Stimulated activated CD8-positive, alpha-beta memory T cell treated with anti-CD3 and anti-CD28 coated beads, Interleukin-7, amount 100 ng/mL, for 1 hour (primary cell): ENCODE data around the gene CHST8.
"Not testable (repeated sequence)": the region's sequence is repeated elsewhere in the genome, so short reads cannot be mapped to it uniquely, and the experiment has no call there.

Experiments used
- DNase-seq, 2 donors: peaks; one replicate each; pipeline ENCODE4 v3.0.0-alpha.2; 2020; ENCODE audit warnings: low read depth in 2 of 2

The CHST8 gene, protein sequence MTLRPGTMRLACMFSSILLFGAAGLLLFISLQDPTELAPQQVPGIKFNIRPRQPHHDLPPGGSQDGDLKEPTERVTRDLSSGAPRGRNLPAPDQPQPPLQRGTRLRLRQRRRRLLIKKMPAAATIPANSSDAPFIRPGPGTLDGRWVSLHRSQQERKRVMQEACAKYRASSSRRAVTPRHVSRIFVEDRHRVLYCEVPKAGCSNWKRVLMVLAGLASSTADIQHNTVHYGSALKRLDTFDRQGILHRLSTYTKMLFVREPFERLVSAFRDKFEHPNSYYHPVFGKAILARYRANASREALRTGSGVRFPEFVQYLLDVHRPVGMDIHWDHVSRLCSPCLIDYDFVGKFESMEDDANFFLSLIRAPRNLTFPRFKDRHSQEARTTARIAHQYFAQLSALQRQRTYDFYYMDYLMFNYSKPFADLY

GRCh38 chr19:33621811-33622504 lies at the start of gene CHST8:
Gene CHST8 (plus strand): TSS chr19:33621953. CDS start chr19:33689262, 67,309 bp downstream.
- DNase-seq: no peak

DNA sequence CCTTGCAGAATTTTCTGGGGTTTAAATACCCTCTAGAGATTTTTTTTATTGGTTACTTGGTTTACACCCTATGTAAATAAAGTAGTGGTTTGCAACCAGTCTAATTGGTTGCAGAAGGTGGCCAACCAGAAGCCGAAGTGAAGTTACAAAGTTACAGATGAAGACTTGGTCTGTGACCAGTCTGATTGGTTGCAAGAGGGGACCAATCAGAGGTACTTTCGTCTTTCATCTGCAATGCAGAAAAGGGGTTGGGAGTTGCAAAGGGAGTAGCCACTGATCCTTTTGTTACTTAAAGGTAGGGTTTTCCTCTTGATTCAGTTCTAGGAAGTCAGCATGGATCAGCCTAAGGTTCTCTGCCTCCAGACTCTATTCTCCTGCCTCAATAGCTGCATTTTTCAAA lies 48.8 kb upstream of the CHST8 start:
- no peak for DNase-seq

- DNase-seq: no peak
These were observed 46.9 kb upstream of the CHST8 start for GRCh38 chr19:33574824-33575223.

DNA sequence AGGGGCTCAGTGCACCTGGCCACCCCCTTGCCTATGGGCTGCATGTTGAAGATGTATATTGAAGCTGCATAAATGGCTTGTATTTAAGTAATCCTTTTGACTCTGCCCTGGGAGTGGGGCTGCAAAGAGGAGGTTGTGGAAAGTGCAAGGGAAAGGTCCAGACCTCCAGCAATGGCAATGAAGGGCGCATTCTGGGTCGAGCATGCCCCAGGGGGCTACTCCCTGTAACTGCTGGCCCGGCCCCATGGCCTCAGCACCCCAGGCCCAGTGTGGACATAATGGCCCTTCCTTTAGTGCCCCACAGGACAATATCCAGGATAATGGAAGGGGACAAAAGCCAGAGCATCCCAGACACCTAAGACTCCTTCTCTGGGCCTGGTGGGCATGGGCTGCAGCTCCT lies 43.1 kb upstream of the CHST8 start:
- DNase-seq: no peak

DNA sequence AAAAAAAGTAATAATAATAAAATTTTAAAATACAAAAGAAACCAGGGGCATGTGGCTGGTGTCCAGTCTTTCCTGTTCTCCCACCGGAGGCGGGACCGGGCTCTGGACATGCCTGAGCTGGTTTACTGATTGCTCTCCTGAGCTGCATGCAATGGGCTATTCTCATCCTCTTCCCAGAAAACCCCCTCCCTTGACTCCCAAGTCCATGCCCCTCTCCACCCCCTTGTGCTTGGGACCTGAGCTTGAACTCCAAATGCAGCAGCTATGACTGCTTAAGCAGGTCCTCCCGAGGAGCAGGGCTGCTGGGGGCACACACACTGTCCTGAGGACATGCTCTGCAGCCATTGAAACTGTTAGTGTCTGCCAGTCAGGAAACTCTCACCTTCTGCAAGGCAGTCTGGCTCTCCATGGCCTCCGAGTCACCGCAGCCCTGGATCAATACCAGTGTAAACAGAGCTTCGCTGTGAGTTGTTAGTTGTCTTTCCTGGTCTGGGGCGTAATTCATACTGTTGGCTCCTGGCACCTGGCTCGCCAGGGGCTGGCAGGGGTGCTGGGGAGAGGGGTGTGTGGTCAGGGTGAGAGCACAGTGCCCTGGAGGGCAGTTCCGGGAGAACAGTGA lies 41.6 kb upstream of the CHST8 start:
- no peak for DNase-seq

DNA sequence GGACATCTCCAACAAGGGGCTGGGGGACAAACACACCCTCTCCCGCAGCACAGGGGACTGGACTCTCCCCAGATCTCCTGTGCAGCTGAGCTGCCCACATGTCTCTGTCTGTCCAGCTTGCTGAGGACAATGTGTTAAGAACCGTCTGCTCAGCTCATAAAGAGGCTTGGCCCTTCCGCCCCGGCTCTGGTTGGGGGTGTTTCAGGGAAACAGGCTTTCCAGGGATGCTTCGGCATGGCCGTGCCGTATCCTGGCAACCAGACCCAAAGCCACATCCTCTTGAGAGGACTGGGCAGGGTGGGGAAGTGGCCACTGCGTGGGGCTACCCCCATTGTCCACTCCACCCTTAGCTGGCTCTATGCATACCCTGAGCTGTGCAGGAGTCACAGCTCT lies 41.1 kb upstream of the CHST8 start:
- DNase-seq: no peak

GRCh38 chr19:33582914-33583313 lies 38.8 kb upstream of the CHST8 start:
- DNase-seq: no peak

GRCh38 chr19:33587150-33587549 lies 34.6 kb upstream of the CHST8 start:
- no peak for DNase-seq

- no peak for DNase-seq
These were observed 31.5 kb upstream of the CHST8 start for GRCh38 chr19:33590224-33590623.

GRCh38 chr19:33595783-33596182 lies 26.0 kb upstream of the CHST8 start:
- DNase-seq: no peak

DNA sequence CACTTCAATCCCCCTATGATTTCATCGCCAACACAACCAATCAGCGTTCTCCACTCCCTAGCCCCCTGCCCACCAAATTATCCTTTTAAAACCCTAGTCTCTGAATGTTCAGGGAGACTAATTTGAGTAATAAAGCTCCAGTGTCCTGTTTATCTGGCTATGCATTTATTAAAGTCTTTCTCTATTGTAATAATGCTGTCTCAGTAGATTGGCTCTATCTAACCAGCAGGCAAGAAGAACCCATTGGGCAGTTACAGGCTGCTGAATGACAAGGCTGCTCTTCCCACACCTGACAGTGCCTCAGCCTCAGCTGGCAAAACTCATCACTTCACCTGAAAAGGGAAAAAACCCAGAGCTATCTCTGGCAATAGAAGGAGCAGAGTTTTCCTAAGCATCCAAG lies 20.2 kb upstream of the CHST8 start:
- no peak for DNase-seq

- no peak for DNase-seq
These were observed 19.1 kb upstream of the CHST8 start for GRCh38 chr19:33602576-33603204.

GRCh38 chr19:33603377-33603776 lies 18.4 kb upstream of the CHST8 start:
- DNase-seq: no peak

DNA sequence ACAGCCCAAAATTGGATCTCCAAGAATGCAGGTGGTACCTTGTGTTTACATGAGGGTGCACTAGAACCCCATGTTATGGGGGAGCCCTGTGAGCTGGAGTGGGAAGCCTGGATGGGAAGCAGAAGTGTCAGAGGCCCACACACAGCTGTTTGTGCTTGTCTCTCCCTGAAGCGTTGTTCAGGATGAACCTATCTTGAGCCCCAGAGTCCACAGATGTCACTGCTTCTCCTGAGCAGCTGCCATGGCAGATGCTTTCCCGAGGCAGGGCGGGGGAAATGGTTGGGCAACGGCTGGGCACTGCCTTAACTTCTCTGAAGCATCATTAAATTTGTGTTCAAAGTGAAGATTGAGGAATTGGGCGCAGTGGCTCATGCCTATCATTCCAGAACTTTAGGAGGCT lies 17.1 kb upstream of the CHST8 start:
- no peak for DNase-seq

GRCh38 chr19:33605803-33606295 lies 15.9 kb upstream of the CHST8 start:
- not testable (repeated sequence) for DNase-seq

DNA sequence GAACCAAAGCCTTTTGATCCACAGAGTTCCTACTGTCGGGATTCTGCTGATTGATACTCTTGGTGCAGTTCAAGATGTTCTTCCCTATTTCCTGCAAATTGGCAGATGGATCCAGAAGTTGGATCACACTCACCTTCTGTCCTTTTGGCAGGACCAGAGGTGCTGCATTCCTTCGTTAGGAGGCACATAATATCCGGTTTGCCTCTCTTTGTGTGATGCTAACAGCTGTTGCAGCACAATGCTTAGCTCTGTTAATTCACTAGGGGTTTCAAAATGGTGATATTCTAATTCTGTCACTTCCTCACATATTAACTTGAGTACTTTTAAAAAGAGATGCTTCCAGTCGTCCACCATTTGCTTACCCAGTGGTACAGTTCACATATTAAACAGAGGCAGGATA lies 15.2 kb upstream of the CHST8 start:
- DNase-seq: no peak

DNA sequence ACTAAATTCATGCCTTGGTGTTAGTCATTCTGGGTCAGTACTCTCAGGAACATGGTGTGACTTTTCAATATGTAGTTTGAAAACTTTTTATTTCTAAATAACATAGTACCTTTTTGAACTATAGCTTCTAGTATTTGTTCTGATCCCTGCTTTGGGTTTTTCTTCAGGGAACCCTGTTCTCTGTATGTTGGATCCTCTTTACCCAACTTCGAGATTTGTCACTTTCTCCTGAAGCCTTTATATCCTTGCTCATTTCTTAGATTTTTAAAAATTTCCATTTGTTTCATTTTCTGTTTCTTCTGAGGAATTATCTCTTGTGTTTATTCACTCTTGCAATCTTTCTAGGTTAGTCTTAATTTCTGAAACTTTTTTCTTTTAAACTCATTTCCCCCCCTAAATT lies 12.4 kb upstream of the CHST8 start:
- no peak for DNase-seq

DNA sequence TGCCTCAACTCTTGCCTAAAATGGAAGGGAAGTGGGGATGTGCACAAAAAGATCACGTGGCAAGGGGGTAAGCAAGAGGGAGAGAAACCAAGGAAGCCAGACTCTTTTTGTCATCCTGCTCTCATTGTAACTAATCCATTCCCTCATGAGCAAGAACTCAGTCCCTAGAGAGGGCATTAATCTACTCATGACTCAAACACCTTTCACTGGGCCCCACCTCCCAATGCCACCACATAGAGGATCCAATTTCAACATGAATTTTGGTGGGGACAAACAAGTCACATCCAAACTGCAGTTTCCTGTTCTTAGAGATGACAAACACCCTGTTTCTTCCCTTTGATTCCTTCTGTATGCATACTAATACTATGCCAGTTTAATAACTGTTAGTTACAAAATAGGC lies 11.2 kb upstream of the CHST8 start:
- no peak for DNase-seq

- DNase-seq: no peak
These were observed 8.7 kb upstream of the CHST8 start for GRCh38 chr19:33612928-33613619.

DNA sequence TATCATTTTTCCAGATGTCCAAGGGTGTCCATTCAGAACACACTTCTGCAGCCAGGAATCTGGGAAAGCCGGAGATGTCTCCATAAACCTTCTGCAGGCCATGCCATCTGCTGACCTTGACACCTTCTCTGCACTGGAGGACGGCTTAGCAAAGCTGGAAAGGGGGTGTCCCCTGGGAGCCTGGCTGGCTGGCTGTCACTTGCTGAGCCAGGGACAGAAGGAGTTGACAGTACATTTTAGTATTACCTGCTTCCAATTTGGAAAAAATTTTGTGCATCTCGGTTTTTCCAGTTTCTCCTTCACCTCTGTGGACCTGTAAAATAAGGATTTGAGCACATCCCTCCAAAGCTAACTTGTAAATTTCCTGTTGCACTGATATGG lies 8.1 kb upstream of the CHST8 start:
- DNase-seq: no peak

DNA sequence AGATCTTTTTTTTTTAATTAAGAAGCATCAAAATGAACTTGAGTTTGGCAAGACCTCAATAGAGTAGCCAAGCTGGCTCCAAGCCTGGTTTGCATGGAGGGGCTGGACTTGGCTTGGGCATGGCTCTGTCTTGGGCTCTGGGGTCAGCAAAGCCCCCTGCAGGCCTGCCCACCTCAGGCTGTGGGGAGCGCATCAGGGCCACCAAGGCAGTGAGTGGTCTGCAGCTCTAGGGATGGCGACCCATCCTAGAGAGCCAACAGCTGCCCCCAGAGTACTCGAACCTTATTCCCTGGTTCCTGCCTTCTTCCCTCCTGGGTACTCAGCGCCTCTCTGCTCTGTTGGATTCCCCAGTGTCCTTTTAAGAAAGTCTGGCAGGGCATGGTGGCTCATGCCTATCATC lies 5.4 kb upstream of the CHST8 start:
- no peak for DNase-seq

- no peak for DNase-seq
These were observed 4.9 kb upstream of the CHST8 start for GRCh38 chr19:33616857-33617256.
